Renal cortex interstitium (tissue), 11 donors: ENCODE results near the gene TEX35. TPM values are rescaled to one million over a fixed set of nuclear protein-coding genes. Genes with fewer than 3 reads are reported as not detected.
"Not testable (repeated sequence)": the region's sequence is repeated elsewhere in the genome, so short reads cannot be mapped to it uniquely, and the experiment has no call there.

Experiments
- DNase-seq, 11 donors: peaks; one replicate each; pipeline ENCODE4 v3.0.0-alpha.2; 2013; ENCODE audit warnings: low read depth in 9 of 11, low spot score in 4 of 11; ENCODE audit errors: extremely low read depth in 1 of 11
- polyA plus RNA-seq, 3 donors: library from polyadenylated mRNA; unstranded; fragments of 120-200 nt; gene quantifications; one replicate each; pipeline ENCODE4 v1.2.1, GENCODE V29; 2013; ENCODE audit not compliant: insufficient read length in 3 of 3

Gene TEX35
- polyA plus RNA-seq, 3 donors = 0.10 TPM; not detected in 2

DNA sequence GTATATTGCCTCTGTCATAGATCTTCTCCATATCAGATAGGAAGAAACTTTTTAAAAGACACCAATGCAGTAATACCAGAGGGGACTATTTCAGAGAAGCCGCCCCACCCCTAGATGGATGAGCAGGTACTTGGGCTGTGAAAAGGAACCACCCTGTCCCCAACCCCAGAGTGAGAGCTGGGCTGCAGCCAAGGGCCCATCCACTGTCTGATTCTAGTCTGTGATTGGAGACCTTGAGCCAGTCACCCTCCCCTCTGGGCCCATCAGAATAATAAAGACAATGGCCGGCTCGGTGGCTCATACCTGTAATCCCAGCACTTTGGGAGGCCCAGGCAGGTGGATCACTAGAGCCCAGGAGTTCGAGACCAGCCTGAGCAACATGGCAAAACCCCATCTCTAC is 21.2 kb upstream of the TEX35 start:
- no peak for DNase-seq

DNA sequence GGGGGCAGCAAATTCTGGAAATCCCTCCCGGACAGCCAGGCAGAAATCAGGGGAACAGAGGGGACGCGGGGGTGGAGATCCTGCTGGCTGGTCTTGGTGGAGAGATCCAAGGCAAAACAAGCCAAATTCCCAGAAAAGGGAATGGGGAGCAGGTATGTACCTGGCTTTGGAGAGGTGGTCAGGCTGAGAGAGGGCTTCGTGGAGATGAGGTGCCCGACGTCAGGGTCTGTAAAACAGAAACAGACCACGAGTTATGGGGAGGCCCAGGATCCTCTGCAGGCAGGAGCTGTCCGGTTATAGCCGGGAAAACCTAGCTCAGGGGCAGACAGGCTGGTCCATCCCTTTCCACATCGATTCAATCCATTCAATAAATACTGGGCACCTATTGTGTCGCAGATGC is 20.6 kb upstream of the TEX35 start:
- no peak for DNase-seq

DNA sequence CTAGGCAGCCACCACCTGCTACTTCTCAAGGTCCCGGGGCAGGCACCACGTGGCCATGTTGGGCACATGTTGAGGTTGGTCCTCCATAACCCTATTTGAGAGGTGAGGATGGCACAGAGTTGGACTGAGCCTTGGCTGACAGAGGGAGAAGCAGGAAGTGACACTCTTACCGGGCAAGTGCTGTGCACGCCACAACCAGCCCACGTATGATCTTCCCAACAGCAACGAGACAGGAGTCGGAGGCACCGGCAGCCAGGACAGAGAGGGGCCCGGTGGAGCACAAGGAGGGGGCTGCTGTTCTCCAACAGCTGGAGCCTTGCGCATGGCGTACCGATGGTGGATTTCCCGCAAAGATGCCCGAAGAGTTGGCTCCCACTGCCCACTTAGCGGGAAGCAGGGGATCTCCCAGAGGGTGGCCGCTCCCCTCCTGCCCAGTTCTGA is 19.6 kb upstream of the TEX35 start:
- DNase-seq = no peak

DNA sequence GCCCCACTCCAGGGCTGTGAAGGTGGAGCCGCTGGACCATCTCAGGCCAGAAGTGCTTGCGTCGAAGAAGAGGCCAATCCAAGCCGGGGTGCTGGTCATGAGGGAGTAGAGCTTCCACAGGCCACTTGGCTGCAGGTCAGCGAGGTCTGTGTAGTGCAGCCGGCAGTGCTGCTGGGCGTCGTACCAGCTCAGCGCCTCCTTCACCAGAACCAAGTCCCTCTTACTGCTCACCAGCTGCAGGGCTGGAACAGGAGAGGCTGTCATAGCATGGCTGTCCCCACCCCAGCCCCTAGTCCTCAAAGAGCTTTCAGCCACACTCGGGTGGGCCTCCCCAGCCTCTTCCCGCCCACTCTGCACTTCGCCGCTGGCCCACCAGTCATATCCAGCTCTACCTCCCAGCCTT is 18.3 kb upstream of the TEX35 start:
- no peak for DNase-seq

DNA sequence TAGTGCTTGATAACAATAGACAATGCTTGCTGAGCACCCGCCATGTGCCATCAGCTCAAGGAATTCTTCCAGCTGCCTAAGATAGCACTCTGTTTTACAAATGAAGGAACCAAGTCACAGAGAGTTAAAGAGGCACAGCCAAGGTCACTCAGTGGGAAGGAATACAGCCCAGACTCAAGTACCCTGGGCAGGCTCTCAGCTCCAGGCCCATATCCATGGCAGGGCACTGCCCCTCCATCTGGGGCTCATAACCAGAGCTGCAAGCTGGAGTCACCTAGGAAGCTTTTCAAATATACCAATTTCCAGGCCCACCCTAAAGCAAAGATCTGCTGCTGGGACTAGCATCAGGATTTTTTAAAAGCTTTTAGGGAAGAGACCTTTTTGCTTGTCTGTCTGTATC is 17.8 kb upstream of the TEX35 start:
- DNase-seq = no peak

DNA sequence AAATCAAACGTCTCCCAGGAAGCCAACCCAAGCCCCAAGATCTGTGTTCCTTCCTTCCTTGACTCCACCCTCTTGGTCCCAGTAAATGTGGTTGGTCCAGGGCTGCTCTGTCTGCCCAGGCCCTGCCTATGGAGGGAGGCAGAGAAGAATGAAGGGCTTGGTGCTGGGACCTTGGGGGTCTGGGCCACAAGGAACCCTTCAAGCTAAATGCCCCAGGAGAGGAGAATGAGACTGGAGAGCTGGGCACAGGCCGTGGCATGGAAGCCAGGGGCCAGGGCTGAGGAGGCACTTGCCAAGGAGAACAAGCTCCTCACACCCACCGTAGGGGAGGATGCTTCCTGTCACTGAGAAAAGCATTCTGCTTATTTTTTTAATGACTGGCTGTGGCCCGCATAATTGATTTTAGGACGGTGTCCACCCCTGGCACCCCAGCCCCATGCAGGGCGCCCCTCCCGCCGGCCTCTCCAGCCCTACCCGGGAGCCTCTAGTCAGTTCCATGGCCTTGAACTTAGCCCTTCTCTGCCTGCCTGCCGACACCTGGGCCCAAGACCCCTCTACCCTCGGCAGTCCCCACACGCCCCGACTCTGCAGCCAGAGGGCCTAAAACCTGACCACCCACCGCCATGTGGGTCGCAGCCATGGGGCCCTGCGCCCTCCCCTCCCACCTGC is 17.0 kb upstream of the TEX35 start:
- no peak for DNase-seq

DNA sequence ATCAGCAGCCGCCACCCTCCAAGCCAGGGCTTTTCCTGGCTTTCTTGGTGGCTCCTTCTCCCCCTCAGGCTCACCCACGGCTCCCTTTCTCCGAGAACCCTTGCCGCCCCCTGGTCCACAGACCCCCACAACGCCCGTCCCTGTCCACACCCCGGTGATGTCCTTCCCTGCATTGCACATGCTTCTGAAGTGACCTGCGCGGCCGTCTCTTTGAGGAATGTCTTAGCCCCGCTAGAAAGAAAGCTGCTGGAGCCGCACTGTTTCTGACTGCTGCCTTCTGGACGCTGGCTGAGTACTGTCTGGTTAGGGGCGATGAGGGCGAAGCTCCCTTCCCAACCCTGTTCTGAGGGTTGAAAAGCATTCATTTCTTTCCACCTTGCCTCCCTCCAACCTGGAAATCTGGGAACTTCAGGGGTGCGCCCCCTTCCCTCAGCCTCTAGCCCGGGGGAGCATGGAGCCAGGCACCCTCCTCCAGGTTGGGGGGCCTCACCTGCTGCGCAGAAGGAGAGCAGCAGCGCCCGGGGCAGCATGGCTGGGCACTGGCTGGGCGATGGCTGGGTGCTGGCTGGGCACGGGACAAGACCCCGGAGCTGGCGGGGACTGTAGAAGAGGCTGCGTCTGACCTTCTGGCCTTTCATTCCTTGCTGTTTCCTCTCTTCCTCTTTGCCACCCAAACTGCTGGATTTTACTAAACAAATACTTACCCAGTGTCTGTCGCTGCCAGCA is 16.3 kb upstream of the TEX35 start, which contains the start of gene CLEC20A:
TSS of gene CLEC20A (minus strand) at position 555 of the 726 bp plus-strand sequence. CDS start at position 530, 25 bp downstream.
- no peak for DNase-seq

DNA sequence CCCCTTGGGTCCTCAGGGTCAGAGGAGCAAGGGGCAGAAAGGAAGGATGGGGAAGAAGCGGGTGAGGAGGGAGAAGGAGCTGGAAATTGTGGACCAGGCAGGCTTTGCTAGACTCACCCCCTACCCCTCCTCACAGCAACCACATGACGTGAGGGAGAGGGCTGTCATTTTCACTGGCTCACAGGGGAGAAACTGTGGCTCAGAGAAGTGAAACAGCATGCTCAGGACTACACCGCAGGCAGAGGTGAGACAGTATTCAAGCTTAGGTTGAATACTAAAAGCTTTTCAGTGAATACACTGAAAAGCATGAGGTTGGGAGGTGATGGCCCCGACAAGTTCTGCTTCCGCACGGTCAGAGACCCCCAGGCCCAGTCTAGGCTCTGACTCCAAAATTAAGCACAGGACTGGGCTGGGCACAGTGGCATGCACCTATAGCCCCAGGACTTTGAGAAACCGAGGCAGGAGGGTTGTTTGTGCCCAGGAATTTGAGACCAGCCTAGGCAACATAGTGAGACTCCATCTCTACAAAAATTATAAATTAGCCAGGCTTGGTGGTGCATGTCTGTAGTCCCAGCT is 14.9 kb upstream of the TEX35 start:
- no peak for DNase-seq

DNA sequence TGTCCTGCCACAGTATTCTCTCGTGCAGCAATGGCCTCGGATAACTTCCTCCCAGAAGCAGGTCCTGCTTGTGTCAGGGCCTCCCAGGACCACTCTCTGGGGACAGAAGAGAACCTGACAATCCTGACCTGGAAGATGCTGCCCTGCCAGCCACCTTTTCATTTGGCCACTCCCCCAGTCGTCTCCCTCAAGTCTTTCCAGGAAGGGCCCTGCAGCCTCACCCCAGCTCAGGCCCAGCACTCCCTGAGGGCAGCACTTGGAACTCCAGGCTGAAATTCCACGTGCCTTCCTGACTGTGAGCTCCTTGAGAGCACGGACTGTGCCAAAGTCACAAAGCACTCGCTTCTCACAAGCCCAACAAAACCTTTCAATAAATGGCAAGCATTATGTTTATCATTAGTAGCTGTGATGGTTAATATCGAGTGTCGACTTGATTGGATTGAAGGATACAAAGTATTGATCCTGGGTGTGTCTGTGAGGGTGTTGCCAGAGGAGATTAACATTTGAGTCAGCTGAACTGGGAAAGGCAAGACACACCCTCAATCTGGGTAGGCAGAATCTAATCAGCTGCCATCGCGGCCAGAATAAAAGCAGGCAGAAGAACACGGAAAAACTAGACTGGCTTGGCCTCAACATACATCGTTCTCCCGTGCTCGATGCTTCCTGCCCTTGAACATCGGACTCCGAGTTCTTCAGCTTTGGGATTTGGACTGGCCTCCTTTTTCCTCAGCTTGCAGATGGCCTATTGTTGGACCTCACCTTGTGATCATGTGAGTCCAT is 13.8 kb upstream of the TEX35 start:
- DNase-seq = no peak

DNA sequence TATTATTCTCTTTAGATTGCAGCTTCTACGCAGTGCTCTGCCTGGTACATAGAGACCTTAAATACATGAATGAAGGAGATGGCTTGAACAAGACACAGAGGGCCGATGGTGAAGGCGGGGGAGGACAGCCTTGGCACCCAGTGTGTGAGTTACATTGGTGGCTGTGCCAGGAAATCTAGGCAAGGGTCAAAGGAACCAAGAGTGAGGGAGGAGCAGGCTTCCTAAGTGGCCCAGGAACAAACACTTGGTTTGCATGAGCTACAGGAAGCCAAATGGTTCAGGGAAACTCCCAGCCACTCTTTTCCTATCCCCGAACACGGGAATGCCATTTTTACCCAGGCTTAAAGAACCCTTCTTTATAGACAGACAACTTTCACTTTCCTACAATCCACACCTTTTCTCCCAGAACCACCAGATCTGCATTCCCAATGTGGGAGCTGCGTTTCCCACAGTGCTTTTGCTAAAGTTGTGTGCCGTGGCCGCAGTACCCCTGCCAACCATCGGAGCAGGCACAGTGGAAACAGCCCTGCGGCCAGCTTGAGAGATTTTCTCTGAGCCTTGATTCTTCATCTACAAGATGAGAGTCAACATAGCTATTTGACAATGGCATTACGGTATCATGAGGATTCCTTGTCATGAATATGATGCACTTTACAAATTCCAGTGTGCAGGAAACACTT is 12.7 kb upstream of the TEX35 start:
- no peak for DNase-seq

DNA sequence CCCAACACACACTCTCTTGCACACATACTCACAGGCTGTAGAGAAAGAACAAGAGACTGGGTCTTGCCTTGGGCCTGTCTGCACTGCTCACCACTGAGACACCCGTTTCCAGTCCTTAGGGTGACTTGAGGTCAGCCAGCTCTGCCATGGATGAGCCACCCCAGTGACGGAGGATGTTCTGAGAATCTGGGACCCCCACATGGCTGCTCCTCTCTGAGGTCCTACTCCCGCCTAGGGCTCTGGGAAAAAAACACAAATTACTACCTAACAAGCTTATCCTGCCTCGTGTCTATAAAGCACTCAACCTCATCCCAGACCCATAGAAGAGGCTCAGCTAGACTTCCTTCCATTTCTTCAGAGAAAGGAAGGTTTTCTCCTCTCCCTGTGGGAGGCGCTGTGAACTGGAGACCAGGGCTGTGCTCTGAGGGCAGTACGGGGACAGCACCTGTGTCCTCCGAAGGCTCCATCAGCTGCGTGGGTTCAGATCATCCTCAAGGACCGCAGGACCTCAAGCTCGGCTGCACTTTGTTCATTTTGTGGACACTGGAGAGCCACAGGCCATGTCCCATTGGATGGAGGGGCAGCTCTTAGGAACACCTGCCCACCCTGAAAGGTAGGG is 11.9 kb upstream of the TEX35 start:
- no peak for DNase-seq

DNA sequence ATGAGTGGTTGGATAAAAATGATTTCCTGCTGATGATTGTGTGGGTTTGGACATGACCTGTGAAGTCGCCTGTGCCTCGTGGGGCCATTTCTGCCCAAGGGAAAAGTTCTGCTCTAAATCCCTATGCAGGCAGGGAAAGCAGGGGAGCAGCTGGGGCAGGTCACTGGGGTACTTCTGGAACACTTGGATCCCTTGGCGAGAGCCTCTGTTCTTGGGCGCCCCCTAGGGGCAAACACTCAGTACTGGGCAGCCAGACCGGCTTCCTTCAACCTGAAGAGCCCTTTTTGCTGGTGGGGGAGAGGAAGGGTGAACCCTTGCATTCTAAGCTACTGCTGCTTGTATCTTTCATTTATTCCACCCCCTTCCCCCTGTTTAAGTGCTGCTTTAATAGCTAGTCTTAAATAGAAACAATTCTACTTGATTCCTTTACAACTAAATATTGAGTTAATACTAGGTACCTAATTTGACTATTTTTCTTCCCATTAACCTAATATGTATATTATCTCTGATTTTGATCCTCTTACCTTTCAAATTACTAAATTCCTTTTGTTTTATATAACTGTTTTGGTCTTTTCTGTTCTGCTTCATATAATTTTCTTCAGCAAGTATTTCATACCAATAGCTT is 11.1 kb upstream of the TEX35 start:
- peak; percentile 33 to 71 (median 52) for DNase-seq

DNA sequence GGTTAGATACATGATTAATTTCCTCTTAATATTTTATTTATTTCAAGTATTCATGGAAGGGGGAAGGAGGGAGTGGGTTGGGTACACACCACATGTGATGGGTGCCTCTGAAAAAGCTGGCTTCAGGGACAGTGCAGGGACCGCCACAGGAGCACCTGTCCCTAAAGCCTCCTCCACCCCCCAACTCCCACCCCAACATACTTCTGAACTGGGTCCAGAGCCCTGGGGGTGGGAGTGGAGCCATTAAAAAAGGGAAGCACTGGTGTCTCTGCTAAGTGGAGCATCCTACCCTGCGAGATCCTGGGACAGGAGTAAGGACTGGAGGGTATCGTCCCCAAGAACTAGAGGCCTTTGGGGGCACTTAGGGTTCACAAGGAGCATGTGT is 10.6 kb upstream of the TEX35 start:
- no peak for DNase-seq

DNA sequence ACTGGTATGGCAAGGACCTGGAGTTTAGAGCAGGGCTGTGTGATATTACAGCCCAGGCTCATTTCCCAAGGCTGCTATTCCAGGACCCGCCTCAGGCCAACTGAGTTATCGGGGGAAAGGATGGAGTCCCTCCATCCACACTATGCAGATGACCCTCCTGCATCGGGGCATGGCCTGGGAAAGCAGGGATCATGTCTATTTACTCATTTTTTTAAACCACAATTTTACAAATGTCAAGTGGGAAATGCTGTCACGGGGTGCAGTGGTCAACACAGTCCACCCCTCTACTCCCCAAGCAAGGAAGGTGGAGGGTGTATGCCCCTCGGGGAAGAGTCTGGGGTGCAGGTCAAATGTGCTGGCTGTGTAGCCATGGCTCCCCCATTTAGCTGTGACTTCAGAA is 10.1 kb upstream of the TEX35 start:
- DNase-seq = no peak

DNA sequence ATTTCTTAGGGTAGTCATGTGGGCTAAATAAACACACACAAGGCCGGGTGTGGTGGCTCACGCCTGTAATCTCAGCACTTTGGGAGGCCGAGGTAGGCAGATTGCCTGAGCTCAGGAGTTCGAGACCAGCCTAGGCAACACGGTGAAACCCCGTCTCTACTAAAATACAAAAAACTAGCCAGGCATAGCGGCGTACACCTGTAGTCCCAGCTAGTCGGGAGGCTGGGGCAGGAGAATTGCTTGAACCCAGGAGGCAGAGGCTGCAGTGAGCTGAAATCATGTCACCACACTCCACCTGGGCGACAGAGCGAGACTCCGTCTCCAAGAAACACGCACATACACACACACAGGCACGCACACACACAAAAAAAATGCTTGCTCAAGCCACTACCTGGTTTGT is 9.6 kb upstream of the TEX35 start:
- DNase-seq = not testable (repeated sequence)

DNA sequence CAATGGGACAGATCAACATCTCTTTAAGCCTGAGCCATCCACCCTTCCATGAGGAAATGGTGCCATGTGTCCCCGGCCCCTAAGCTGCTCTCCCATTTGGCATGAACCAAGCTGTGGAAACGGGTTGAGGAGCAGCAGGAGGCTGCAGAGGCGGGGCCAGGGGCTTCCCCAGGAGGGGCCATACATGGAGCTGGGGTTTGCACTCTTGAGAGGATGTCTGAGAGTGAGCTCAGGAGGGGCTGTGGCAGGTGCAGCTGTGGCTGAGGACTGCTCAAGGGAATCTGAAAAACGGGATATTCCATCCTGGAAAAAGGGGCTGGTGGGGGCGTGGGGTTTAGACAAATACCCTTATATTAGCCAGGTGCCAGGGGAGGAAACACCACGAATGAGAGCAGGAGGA is 9.1 kb upstream of the TEX35 start:
- no peak for DNase-seq

DNA sequence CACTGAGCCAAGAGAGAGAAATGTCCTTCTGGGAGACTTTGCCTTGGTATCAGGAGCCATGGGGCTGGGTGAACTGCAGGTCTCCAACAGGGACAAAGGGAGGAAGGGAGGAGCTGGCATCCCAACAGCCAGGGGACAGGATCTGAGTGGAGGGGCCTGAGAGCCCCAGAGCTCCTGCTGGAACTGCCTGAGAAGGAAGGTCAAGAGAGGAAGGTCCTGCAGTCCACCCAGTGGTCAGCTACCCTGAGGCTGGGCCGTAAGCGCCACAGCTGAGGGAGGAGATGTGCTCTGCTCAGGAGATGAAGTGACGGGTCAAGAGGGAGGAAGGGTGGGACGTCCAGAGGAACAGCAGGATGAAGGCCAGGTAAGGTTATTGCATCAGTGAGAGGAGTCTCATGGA is 8.6 kb upstream of the TEX35 start:
- DNase-seq = no peak

DNA sequence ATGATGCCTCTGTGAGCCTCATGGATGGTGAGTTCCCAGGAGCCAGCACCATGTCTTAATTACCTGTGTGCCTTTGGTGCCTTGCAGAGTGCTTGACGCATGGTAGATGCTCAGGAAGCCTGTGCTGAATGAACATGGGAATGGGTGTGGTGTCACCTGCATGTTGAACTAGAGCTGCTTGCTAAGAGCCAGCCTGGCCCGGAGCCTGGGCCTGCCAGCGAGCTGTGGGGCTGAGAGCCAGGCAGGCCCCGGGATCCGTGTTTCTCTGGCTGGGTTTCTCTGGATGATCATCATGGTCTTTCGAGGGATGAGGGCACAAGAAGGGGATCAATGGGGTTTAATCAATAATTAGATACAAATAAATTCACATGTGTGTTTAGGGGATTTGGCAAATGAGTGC is 6.7 kb upstream of the TEX35 start:
- DNase-seq = no peak
